ENCODE data around the gene FABP2.

Gene FABP2

DNA sequence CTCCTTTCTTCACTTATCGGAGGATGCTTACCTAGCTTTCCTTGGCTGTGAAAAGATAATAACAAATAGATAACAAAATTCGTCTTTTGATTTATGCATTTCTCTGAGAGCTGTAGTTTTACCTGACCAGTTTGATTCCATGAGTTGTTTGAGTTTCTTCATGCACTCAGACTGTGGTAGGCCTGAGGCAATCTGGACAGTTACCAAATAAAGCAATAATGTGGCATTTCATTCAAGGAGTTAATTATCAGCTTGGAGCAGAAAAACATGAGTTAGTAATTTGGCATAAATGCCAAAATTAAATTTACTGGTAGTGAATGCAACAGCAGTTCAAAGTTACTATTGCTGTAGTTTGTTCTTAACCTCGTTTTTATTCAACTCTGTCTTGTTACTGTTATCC is 53.5 kb downstream of the FABP2 start:
- Histone ChIP-seq H3K4me1 (no peaks in the 10 kb centered on the region), H3K9me3 (no peaks in the 10 kb centered on the region), H3K36me3 (replicated peaks) (peaks cover 7% of the 10 kb centered on the region; the same call in 1 of the 2 replicates), H3K4me3 (no peak overlapping the region), H3K27me3 (ENCODE audit: low read depth) (no peaks in the 10 kb centered on the region)
- in situ Hi-C loops (cut with MboI; ENCODE audit: low sequenced_read_pairs): no loop called here
- DNase-seq (ENCODE audit: low spot score in 2 of 2): no peak

Measured in HAP-1 (cell line).